B cell (primary cell): ENCODE measurements around the gene ANKRD23. TPM values are rescaled to one million over a fixed set of nuclear protein-coding genes. Genes with fewer than 3 reads are reported as not detected.
A peak's percentile ranks its signal among the peaks of the same experiment; 100 is the strongest.
"Not testable (repeated sequence)": the region's sequence is repeated elsewhere in the genome, so short reads cannot be mapped to it uniquely, and the experiment has no call there.

Experiments
- ATAC-seq: fragments of 200-7000 bp; cut with Tn5 transposase; one replicate; pipeline ENCODE4 v1.10.0; 2021; ENCODE audit warnings: low read depth, mild to moderate bottlenecking, moderate number of reproducible peaks, moderate library complexity
- CTCF ChIA-PET: fragments of 350-600 bp; sonication (Branson Sonifier 250); formaldehyde crosslinking; loops from one replicate; lab custom pipeline; 2021; ENCODE audit warnings: antibody characterized with exemption, inconsistent platforms; lab: Charles Lee
- POLR2A ChIA-PET: fragments of 350-600 bp; sonication (Branson Sonifier 250); formaldehyde crosslinking; loops from one replicate; lab custom pipeline; 2021; ENCODE audit warnings: antibody characterized with exemption; lab: Charles Lee
- DNase-seq: peaks from one replicate; pipeline ENCODE4 v3.0.0; 2013
- H2AFZ ChIP-seq: 2 replicates; pipeline ENCODE4 v1.6.1; 2012; ENCODE audit warnings: mild to moderate bottlenecking, low read depth, low read length; ENCODE audit not compliant: insufficient read depth, poor library complexity, severe bottlenecking
- H3K27ac ChIP-seq, 2 donors: 1 replicate in 1 of 2; 2 replicates in 1 of 2; pipeline ENCODE4 v1.5.1; 2012 to 2013; ENCODE audit warnings: low read length in 2 of 2, mild to moderate bottlenecking in 2 of 2, moderate library complexity in 1 of 2
- H3K27me3 ChIP-seq, 4 experiments: fragments of 200-600 bp in 1 of 4; sonication (generic) in 1 of 4; replicated peaks in 1 of 4; 1 replicate in 2 of 4; 2 replicates in 2 of 4; pipeline versions ENCODE4 v1.6.1 to v1.7.0; 2013 to 2016; ENCODE audit warnings: low read length in 3 of 4, mild to moderate bottlenecking in 2 of 4, mixed read lengths in 1 of 4, moderate library complexity in 1 of 4; ENCODE audit not compliant: insufficient read depth in 4 of 4, control insufficient read depth in 3 of 4; ENCODE audit errors: control extremely low read depth in 1 of 4
- H3K36me3 ChIP-seq, 2 experiments: replicated peaks in 1 of 2; 1 replicate in 1 of 2; 2 replicates in 1 of 2; pipeline versions ENCODE4 v1.6.1 to v1.7.1; 2013; ENCODE audit warnings: low read length in 1 of 2; ENCODE audit not compliant: insufficient read depth in 2 of 2, control insufficient read depth in 1 of 2; ENCODE audit errors: control extremely low read depth in 1 of 2, extremely low read depth in 1 of 2
- H3K4me1 ChIP-seq, 2 donors: fragments of 200-600 bp in 1 of 2; sonication (generic) in 1 of 2; 1 replicate in 1 of 2; 2 replicates in 1 of 2; pipeline versions ENCODE4 v1.5.1 to v1.6.1; 2013 to 2017; ENCODE audit warnings: low read length in 2 of 2; ENCODE audit not compliant: control insufficient read depth in 2 of 2, insufficient read depth in 2 of 2
- H3K4me2 ChIP-seq: replicated peaks from 2 replicates; pipeline ENCODE3; 2012; ENCODE audit warnings: mild to moderate bottlenecking, low read depth, low read length; ENCODE audit not compliant: poor library complexity, severe bottlenecking
- H3K4me3 ChIP-seq, 5 experiments: fragments of 200-600 bp in 1 of 5; sonication (generic) in 1 of 5; 1 replicate in 3 of 5; 2 replicates in 2 of 5; pipeline versions ENCODE4 v1.5.1 to v1.7.0; 2011 to 2016; ENCODE audit warnings: low read length in 4 of 5, mild to moderate bottlenecking in 4 of 5, low read depth in 2 of 5, control low read depth in 1 of 5, moderate library complexity in 1 of 5; ENCODE audit not compliant: insufficient read depth in 1 of 5; ENCODE audit errors: control extremely low read depth in 1 of 5, extremely low read depth in 1 of 5
- H3K79me2 ChIP-seq: fragments of 200-600 bp; sonication (generic); one replicate; pipeline ENCODE4 v1.6.0; 2016; ENCODE audit warnings: low read length; ENCODE audit not compliant: control insufficient read depth, insufficient read depth
- H3K9ac ChIP-seq: fragments of 200-600 bp; sonication (generic); 2 replicates; pipeline ENCODE4 v1.6.1; 2017; ENCODE audit warnings: mild to moderate bottlenecking, low read length, moderate library complexity
- H3K9me3 ChIP-seq, 3 donors: one replicate each; pipeline versions ENCODE4 v1.6.1 to v1.7.1; 2013; ENCODE audit warnings: low read length in 2 of 3; ENCODE audit not compliant: control insufficient read depth in 2 of 3, insufficient read depth in 1 of 3; ENCODE audit errors: control extremely low read depth in 1 of 3
- H4K20me1 ChIP-seq: 2 replicates; pipeline ENCODE4 v1.6.0; 2012; ENCODE audit warnings: mild to moderate bottlenecking, low read length; ENCODE audit not compliant: insufficient read depth, control insufficient read depth, poor library complexity, severe bottlenecking
- H3K27ac Mint-ChIP-seq: one replicate; pipeline ENCODE4 v1.8.0; 2021; ENCODE audit warnings: mixed read lengths
- H3K27me3 Mint-ChIP-seq: one replicate; pipeline ENCODE4 v1.8.0; 2021; ENCODE audit warnings: mixed read lengths
- H3K4me1 Mint-ChIP-seq: one replicate; pipeline ENCODE4 v1.8.0; 2021; ENCODE audit warnings: mixed read lengths
- H3K4me3 Mint-ChIP-seq: one replicate; pipeline ENCODE4 v1.8.0; 2021; ENCODE audit warnings: mixed read lengths
- H3K9me3 Mint-ChIP-seq: one replicate; pipeline ENCODE4 v1.8.0; 2022; ENCODE audit warnings: mixed read lengths; ENCODE audit not compliant: insufficient read depth
- EZH2 ChIP-seq: IDR thresholded peaks from 2 replicates; pipeline ENCODE4 v1.6.1; 2012; ENCODE audit warnings: borderline replicate concordance, low read depth, mild to moderate bottlenecking, moderate library complexity, low read length; ENCODE audit not compliant: insufficient read depth, poor library complexity, severe bottlenecking
- WGBS: methylation state at CpG from one replicate; pipeline ENCODE4 v1.1.5; 2013; ENCODE audit warnings: missing lambda C conversion rate; ENCODE audit not compliant: insufficient coverage; 5-methylcytosine and 5-hydroxymethylcytosine counted together
- intact Hi-C: fragments of 100-400 bp; cut with micrococcal nuclease; formaldehyde crosslinking; loops from one replicate; pipeline ENCODE4 v1.10.0; 2022
- polyA plus RNA-seq: library from polyadenylated mRNA; depleted of rRNA; stranded (reverse); fragments of >200 nt; gene quantifications from 2 replicates; pipeline ENCODE4 v1.2.3, GENCODE V29; 2012
- total RNA-seq, 2 donors: library from RNA; stranded (reverse); fragments of 120-200 nt in 1 of 2; gene quantifications; 1 replicate in 1 of 2; 2 replicates in 1 of 2; pipeline versions ENCODE4 v1.2.3 to v1.2.4, GENCODE V29; 2013 to 2022
- TF ChIP-seq, protein P1 (sequence below): fragments of 200-600 bp; IDR thresholded peaks from one replicate; pipeline ENCODE4 v1.8.0; 2022; ENCODE audit warnings: antibody characterized with exemption, mild to moderate bottlenecking

ANKRD23 gene
- total and polyA plus RNA-seq, 2 donors (not counting 1 experiment from before 2014, with no cell fraction given) = 8.8 to 11.3 TPM

DNA sequence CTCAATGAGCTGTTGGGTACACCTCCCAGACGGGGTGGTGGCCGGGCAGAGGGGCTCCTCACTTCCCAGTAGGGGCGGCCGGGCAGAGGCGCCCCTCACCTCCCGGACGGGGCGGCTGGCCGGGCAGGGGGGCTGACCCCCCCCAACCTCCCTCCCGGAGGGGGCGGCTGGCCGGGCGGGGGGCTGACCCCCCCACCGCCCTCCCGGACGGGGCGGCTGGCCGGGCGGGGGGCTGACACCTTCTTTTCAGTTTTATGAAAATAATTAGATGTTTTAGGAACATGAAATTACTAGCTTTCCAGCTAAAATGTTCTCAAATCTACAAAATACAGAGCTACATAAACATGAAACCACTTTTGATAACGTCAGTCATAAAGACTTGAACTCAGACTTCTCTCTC is 37.9 kb downstream of the ANKRD23 start:
- Mint-ChIP-seq H3K4me1 (peaks cover 22% of the 10 kb centered on the region), H3K27ac (peak overlapping the region; percentile 97)
- not testable (repeated sequence) for H3K79me2 ChIP-seq, H3K9me3 Mint-ChIP-seq, H4K20me1 ChIP-seq, H3K27me3 Mint-ChIP-seq, DNase-seq, H3K4me3 Mint-ChIP-seq, ATAC-seq, H2AFZ ChIP-seq, H3K9ac ChIP-seq, H3K27me3 ChIP-seq, H3K9me3 ChIP-seq
- intact Hi-C loops = loop anchor here (1.0 kb wide), 1 partner anchor 10 kb away; the partner anchor contains the start of gene CNNM3
- Histone ChIP-seq H3K4me3 (peak overlapping the region in 1 of 5 experiments; percentile 47), H3K4me2 (peak overlapping the region; percentile 69), H3K27ac (peak overlapping the region; percentile 73 to 76), H3K4me1 (peaks cover 33 to 43% of the 10 kb centered on the region in 2 donors), H3K36me3 (peaks cover 0 to 42% of the 10 kb centered on the region in 2 experiments)
- no CpG with 5 or more reads among the region's 20 CpGs for WGBS
- POLR2A ChIA-PET = interaction anchor here (1.0 to 1.5 kb wide), 3 partner anchors 9 to 51 kb away, joined by 6 to 9 read pairs (median 6); partner anchors contain the start of genes ANKRD39 and CNNM3
- CTCF ChIA-PET = interaction anchor here (0.7 to 2.3 kb wide), 4 partner anchors 8 to 165 kb away, joined by 3 to 16 read pairs (median 4); partner anchors contain the start of genes ANKRD39 and CNNM3

DNA sequence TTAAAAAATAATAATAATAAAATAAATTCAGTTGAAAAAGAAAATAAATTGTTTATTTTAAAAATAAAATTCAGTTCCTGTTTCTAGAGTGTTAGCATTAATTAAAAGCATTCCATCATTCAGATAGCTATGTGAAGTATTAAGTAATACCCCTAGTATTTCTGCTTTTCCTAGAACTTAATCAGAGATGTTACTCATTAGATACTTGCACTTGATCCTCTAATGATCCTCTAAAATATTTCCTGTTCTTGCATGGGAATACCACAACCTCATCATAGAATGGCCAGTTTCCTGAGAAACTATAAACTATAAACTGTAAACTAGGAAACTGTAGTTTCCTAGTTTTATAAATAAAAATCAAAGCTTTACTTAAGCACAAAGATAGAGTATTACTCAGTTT is 38.8 kb downstream of the ANKRD23 start:
- Mint-ChIP-seq H3K4me3 (no peak overlapping the region), H3K27ac (peak overlapping the region; percentile 84), H3K9me3 (no peaks in the 10 kb centered on the region), H3K27me3 (no peaks in the 10 kb centered on the region), H3K4me1 (peaks cover 22% of the 10 kb centered on the region)
- intact Hi-C loops = loop anchor here (5.0 kb wide), 1 partner anchor 168 kb away; the partner anchor contains the start of gene KANSL3
- ChIA-PET CTCF (interaction anchor here (2.0 to 3.7 kb wide), 3 partner anchors 11 to 53 kb away, joined by 5 to 30 read pairs (median 16); partner anchors contain the start of genes ANKRD39 and CNNM3), POLR2A (interaction anchor here (0.5 to 0.7 kb wide), 3 partner anchors 9 to 499 kb away, joined by 3 to 7 read pairs (median 5); partner anchors contain the start of gene SNRNP200)
- Histone ChIP-seq H3K4me2 (no peak overlapping the region), H3K36me3 (peaks cover 0 to 33% of the 10 kb centered on the region in 2 experiments), H2AFZ (no peak overlapping the region), H3K9ac (no peak overlapping the region), H3K27me3 (no peaks in the 10 kb centered on the region), H3K9me3 (peaks cover 0 to 3% (median 0%) of the 10 kb centered on the region in 3 donors), H3K4me3 (no peak overlapping the region), H4K20me1 (no peaks in the 10 kb centered on the region), H3K27ac (no peak overlapping the region), H3K4me1 (peaks cover 38 to 49% of the 10 kb centered on the region in 2 donors), H3K79me2 (peaks cover 5% of the 10 kb centered on the region)
- TF ChIP-seq EZH2 = no peak
- TF ChIP-seq, protein P1, sequence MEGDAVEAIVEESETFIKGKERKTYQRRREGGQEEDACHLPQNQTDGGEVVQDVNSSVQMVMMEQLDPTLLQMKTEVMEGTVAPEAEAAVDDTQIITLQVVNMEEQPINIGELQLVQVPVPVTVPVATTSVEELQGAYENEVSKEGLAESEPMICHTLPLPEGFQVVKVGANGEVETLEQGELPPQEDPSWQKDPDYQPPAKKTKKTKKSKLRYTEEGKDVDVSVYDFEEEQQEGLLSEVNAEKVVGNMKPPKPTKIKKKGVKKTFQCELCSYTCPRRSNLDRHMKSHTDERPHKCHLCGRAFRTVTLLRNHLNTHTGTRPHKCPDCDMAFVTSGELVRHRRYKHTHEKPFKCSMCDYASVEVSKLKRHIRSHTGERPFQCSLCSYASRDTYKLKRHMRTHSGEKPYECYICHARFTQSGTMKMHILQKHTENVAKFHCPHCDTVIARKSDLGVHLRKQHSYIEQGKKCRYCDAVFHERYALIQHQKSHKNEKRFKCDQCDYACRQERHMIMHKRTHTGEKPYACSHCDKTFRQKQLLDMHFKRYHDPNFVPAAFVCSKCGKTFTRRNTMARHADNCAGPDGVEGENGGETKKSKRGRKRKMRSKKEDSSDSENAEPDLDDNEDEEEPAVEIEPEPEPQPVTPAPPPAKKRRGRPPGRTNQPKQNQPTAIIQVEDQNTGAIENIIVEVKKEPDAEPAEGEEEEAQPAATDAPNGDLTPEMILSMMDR = no peak
- DNase-seq (no peak), ATAC-seq (no peak)
